Measurements from ENCODE around the gene LINC00305.

DNA sequence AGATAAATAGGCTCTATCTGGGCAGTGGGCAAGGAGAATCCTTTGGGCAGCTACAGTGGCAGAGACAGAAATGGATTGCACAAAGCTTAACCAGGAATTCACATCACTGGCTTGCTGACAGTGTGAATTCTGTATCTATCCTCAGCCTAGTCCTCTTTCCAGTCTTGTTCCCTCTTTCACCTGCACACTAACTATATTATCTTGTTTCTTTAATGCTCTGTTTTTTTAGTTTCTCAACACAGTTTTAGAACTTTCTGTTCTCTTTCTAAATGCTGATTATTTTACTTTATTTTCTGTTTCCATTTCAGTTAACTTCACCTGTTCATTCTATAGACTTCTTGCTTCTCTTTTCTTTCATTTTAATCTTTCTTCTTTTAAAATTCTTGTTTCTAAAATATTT lies 66.4 kb downstream of the LINC00305 start:
- TF ChIP-seq, protein P1, sequence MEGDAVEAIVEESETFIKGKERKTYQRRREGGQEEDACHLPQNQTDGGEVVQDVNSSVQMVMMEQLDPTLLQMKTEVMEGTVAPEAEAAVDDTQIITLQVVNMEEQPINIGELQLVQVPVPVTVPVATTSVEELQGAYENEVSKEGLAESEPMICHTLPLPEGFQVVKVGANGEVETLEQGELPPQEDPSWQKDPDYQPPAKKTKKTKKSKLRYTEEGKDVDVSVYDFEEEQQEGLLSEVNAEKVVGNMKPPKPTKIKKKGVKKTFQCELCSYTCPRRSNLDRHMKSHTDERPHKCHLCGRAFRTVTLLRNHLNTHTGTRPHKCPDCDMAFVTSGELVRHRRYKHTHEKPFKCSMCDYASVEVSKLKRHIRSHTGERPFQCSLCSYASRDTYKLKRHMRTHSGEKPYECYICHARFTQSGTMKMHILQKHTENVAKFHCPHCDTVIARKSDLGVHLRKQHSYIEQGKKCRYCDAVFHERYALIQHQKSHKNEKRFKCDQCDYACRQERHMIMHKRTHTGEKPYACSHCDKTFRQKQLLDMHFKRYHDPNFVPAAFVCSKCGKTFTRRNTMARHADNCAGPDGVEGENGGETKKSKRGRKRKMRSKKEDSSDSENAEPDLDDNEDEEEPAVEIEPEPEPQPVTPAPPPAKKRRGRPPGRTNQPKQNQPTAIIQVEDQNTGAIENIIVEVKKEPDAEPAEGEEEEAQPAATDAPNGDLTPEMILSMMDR (conservative IDR thresholded peaks at IDR 0.05; ENCODE audit: low read length), result no peak
- TF ChIP-seq EZH2phosphoT487 (IDR thresholded peaks at IDR 0.05; ENCODE audit: borderline replicate concordance), result no peak
